ENCODE measurements around the gene PRR16. TPM values are rescaled to one million over a fixed set of nuclear protein-coding genes. Genes with fewer than 3 reads are reported as not detected.

Gene PRR16
- total RNA-seq, 1 donor from 2014 or later = 18.3 TPM

DNA sequence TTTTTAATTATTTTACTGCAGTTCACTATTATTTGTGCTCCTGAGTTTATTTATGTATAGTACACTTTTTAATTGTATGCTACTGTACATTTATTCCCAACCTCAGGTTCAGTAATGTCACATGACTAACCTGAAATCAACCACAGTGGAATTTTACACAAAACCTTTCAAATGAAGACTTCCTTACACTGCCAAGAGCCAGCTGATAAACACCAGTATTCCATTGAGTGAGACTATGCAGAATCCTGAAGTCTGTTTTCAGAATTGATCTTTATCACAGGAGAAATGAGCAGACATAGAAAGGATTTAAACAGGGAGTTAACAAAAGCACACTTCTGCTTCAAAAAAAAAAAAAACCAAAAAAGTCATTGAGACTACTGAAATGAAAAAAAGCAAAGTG lies 219.5 kb downstream of the PRR16 start:
- peak overlapping the region; percentile 83 for H3K27ac Mint-ChIP-seq (ENCODE audit: unreplicated experiment)
- no peaks in the 10 kb centered on the region for H3K9me3 Mint-ChIP-seq (ENCODE audit: unreplicated experiment)
- H3K27me3 Mint-ChIP-seq (ENCODE audit: unreplicated experiment) = no peaks in the 10 kb centered on the region
- no peak overlapping the region for H3K4me3 Mint-ChIP-seq (ENCODE audit: unreplicated experiment)
- H3K4me1 Mint-ChIP-seq (ENCODE audit: unreplicated experiment) = peaks cover 39% of the 10 kb centered on the region
- DNase-seq (ENCODE audit: extremely low spot score, unreplicated experiment) = no peak
- no peak for TF ChIP-seq CTCF (IDR thresholded peaks at IDR 0.05)
- no peaks in the 10 kb centered on the region for H3K36me3 Mint-ChIP-seq (ENCODE audit: unreplicated experiment)

- no peaks in the 10 kb centered on the region for H3K9me3 Mint-ChIP-seq (ENCODE audit: unreplicated experiment)
- H3K36me3 Mint-ChIP-seq (ENCODE audit: unreplicated experiment) = no peaks in the 10 kb centered on the region
- H3K4me1 Mint-ChIP-seq (ENCODE audit: unreplicated experiment) = peaks cover 35% of the 10 kb centered on the region
- DNase-seq (ENCODE audit: extremely low spot score, unreplicated experiment) = no peak
- no peak overlapping the region for H3K4me3 Mint-ChIP-seq (ENCODE audit: unreplicated experiment)
- H3K27me3 Mint-ChIP-seq (ENCODE audit: unreplicated experiment) = no peaks in the 10 kb centered on the region
- TF ChIP-seq CTCF (IDR thresholded peaks at IDR 0.05) = peak; percentile 47
- peak overlapping the region; percentile 83 for H3K27ac Mint-ChIP-seq (ENCODE audit: unreplicated experiment)
Measured at GRCh38 chr5:120684213-120684612, 220.1 kb downstream of the PRR16 start.

GRCh38 chr5:120684749-120685415 lies 220.8 kb downstream of the PRR16 start:
- no peak overlapping the region for H3K4me3 Mint-ChIP-seq (ENCODE audit: unreplicated experiment)
- no peaks in the 10 kb centered on the region for H3K36me3 Mint-ChIP-seq (ENCODE audit: unreplicated experiment)

GRCh38 chr5:120690621-120691407 lies 226.7 kb downstream of the PRR16 start:
- Mint-ChIP-seq H3K9me3 (ENCODE audit: unreplicated experiment) (no peaks in the 10 kb centered on the region), H3K27me3 (ENCODE audit: unreplicated experiment) (no peaks in the 10 kb centered on the region), H3K36me3 (ENCODE audit: unreplicated experiment) (no peaks in the 10 kb centered on the region), H3K4me3 (ENCODE audit: unreplicated experiment) (no peak overlapping the region), H3K27ac (ENCODE audit: unreplicated experiment) (no peak overlapping the region), H3K4me1 (ENCODE audit: unreplicated experiment) (peaks cover 2% of the 10 kb centered on the region)
- no peak for TF ChIP-seq CTCF (IDR thresholded peaks at IDR 0.05)
- DNase-seq (ENCODE audit: extremely low spot score, unreplicated experiment) = no peak

More at GRCh38 chr5:120684749-120685415, 220.8 kb downstream of the PRR16 start:
- peak; percentile 46 for TF ChIP-seq CTCF (IDR thresholded peaks at IDR 0.05)
- DNase-seq (ENCODE audit: extremely low spot score, unreplicated experiment) = no peak
- H3K9me3 Mint-ChIP-seq (ENCODE audit: unreplicated experiment) = no peaks in the 10 kb centered on the region
- peak overlapping the region; percentile 69 for H3K27ac Mint-ChIP-seq (ENCODE audit: unreplicated experiment)
- H3K27me3 Mint-ChIP-seq (ENCODE audit: unreplicated experiment) = no peaks in the 10 kb centered on the region
- peaks cover 32% of the 10 kb centered on the region for H3K4me1 Mint-ChIP-seq (ENCODE audit: unreplicated experiment)

DNA sequence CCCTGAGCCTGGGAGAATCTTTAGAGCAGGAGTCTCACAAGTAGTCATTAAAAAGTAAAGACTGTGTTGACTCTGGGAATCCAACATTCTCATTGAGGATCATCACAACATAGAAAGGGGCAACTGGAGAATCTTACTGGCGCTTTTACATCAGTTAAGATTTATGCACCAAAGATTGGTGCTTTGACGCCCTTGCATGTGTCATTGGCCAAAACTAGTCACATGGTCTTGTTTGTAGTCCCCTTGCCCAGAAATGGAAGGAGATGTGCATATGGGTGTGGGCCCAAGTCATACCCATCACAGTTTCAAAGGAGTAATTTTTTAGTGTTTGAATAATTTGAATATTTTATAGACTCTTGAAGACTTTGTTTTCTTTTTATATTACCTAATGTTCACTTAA lies 228.2 kb downstream of the PRR16 start:
- Mint-ChIP-seq H3K4me1 (ENCODE audit: unreplicated experiment) (peaks cover 5% of the 10 kb centered on the region), H3K9me3 (ENCODE audit: unreplicated experiment) (no peaks in the 10 kb centered on the region), H3K27ac (ENCODE audit: unreplicated experiment) (no peak overlapping the region)

More for the DNA sequence above, 228.2 kb downstream of the PRR16 start:
- Mint-ChIP-seq H3K36me3 (ENCODE audit: unreplicated experiment) (no peaks in the 10 kb centered on the region), H3K27me3 (ENCODE audit: unreplicated experiment) (no peaks in the 10 kb centered on the region), H3K4me3 (ENCODE audit: unreplicated experiment) (no peak overlapping the region)
- no peak for TF ChIP-seq CTCF (IDR thresholded peaks at IDR 0.05)
- DNase-seq (ENCODE audit: extremely low spot score, unreplicated experiment) = no peak
